NCI-H748 (cell line): ENCODE data around the gene GNE.
"Not testable (repeated sequence)": the region's sequence is repeated elsewhere in the genome, so short reads cannot be mapped to it uniquely, and the experiment has no call there.

Experiments used
- DNase-seq: peaks from one replicate; lab custom pipeline; 2025; ENCODE audit not compliant: unreplicated experiment; lab: John Stamatoyannopoulos, UW

The GNE gene

DNA sequence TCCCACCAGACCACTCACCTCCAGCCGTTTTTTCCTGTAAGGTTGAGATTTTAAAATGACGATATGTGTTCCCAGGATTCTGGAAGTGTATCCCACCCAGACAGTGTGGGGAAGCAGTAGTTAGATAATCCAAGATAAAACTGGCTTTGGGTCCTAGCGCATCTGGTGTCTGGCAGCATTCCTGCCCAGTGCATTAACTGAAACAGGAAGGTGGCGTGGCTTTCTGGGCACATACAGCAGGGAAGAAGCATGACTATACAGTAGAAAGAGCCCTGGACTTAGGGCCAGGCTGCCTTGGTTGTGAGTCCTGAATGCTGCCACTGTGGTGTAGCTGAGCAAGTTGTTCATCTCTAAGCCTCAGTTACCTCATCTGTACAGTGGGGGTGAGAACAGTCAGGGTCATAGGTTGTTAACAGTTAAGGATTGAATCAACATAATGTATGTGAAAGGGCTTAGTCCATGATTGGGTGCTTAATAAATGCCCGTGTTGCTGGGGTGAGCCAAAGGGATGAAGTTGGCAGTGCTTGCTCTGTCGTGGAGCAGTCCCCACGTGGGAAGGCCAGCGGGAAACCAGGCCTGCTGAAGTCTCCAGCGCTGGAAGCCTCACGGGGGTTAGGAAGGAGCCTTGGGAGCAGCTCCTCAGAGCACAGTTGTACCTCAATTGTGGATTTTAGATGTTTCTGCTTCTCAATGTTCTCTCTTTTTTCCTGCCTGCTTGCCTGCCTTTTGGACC is 49.6 kb downstream of the GNE start:
- DNase-seq, result no peak

DNA sequence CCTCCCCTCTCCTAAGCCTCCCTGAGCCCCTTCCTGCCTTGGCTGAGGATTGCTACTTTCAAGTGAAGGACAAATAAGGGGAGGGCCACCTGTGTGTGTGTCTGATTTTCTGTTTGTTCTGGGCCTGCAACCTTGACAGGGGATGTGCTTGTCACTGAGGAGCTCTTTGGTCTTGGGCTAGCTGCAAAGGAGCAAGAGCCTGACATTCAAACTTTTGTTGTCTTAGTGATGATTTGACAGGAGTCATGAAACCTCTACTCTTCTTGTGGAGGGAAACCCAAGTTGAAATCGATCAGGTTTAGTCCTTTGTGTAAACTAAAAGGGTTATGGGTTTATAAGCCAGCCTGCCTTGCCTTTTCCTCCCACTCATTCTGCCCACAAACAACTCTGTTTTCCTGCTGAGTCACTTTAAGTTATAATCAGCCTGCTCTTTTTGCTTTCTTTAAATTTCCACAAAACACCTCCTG is 50.7 kb downstream of the GNE start:
- DNase-seq, result no peak

DNA sequence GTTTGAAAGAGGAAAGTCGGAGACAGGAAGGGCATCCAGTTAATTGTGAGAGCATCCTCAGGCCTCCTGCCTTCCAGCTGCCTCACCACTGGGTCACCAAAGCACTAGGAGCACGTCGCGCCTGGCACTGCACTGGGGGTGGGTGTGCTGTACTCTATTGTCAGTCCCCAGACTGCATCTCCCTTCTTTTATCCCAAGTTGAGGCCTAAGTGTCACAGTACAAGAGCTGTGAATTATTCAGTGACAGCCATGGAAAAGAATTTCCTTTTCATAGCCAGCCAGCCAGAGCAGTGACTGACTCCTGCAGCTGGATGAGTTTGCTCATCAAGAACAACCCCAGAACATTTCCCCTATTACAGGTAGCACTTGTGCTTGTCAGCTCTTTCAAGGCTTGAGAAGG is 51.2 kb downstream of the GNE start:
- no peak for DNase-seq

DNA sequence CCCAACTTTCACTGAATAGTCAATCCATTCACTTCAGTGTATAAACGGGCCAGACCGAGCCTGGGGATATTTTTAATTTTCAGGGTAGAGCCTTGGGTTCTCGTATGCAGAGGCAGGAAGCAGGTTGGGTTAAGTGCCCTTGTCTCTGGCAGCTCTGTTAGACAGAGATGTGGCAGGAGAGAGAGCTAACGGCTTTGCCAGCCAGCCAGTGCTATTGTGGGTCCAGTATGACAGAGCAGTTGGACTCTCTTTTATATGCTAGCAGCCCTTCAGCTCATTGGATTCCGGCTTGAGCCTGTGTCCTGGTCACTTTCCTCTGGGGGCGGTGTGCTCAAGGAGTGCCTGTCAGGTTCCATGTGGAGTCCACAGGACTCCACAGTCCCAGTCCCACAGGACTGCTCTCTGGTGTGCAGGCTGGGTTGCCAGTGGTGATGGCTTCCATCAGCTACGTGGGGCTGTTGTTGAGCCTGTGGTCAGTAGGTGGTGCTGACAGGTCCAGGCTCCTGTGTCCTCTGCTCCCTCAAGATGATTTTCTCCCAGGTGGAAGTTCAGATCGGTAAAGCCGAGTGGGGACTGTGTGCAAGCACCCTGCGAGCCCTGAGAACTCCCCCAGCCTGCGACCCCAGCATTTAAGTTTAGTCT is 53.2 kb downstream of the GNE start:
- no peak for DNase-seq

DNA sequence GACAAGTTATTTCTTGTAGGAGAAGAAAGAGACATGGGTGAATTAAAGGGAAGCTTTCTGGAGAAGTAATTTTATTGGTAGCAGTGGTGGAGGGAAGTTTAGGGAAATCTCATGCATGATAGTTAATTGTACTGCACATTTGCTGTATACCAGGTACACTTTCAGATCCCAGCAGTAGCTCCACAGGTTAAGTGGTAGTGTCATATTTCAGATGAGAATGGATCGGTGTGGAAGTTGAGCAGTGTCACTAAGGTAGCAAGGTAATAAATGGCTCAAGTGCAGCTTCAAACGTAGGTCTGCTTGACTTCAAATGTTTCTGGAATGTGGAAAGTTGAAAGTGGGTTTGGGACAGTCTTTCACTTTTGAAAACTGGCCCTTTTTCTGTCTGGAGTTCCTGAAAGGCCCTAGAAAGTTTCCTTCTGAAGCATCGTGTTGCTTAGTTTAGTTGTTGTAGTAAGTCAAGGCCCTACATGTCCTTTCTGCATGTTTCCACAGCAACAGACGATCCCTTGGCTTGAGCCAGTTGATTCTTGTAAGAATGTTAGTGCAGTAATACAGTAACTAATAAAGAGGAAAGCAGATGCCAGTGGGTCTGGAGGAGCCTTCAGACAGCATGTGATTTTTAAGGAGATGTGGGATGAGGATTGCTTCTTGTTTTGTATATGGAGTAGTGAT is 63.8 kb downstream of the GNE start:
- DNase-seq, result peak; percentile 11

DNA sequence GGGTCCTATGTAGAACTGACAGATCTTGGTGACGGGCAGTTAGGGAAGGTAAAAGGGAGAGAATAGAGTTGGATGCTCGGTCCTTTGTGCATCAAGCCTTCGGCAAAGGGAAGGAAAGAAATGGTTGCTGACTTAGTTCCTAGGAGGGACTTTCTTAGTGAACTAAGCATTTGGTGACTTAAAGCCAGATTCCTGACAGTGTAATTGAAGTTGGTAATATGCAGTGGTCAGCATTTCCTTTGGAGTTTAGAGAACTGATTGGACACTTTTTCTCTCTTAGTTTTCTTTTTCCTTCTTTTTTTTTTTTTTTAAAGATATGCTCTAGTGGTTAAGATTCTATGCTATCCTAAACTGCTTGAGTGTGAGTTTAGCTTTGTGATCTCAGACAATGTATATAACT is 65.2 kb downstream of the GNE start:
- no peak for DNase-seq

DNA sequence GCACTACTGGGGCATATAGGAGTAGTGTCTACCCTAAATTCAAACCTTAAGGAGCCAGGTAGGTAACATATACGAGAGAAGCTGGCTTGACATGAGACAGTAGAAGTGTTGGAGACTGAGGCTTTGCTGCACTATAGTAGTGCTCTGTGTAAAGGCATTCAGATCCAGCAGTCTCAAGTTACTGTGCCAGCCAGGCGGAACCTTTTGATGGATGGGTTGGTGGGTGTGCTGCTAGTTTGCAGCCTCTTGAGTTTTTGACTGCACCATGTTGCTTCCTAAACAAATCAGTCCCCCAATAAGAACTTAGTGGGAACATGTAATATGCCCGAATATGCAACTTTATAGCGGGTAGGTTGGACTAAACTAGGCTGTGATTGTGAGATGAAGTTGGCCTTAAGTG is 66.1 kb downstream of the GNE start:
- no peak for DNase-seq

DNA sequence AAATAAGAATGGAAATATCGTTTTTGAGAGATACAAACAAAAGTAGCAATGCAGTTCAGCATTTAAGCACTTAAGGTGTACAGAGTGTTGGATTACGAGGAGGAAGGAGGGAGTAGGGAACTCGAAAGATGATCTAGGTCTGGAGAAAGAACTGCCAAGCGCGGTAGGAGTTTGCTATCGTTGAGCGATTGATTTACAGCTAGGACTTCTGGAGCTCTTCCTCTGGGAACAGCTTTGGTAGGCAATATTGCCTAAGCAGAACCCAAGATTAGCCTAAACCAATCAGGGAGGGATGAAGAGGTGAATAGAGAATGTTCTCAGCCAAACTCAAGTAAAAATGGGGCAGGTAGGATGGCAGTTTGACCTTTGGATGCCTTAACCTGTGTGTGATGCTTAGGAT is 66.6 kb downstream of the GNE start:
- DNase-seq, result no peak

DNA sequence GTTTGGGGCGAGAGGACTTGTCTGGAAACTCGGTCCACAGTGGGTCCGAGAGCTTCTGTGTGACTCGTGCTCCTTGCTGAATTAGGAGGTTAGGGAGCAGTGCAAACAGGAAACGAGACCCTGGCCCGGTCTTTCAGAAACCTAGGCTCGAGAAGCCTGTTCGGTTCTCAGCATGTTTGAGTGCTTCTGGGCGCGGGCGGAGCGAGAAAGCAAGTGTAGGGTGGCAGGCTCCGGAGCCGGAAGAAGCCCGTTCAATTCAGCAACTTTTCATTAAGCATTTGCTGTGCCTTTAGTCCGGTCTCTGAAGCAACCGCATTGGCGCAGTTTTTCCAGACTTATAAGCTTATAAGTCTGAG is 67.0 kb downstream of the GNE start:
- peak; percentile 53 for DNase-seq

DNA sequence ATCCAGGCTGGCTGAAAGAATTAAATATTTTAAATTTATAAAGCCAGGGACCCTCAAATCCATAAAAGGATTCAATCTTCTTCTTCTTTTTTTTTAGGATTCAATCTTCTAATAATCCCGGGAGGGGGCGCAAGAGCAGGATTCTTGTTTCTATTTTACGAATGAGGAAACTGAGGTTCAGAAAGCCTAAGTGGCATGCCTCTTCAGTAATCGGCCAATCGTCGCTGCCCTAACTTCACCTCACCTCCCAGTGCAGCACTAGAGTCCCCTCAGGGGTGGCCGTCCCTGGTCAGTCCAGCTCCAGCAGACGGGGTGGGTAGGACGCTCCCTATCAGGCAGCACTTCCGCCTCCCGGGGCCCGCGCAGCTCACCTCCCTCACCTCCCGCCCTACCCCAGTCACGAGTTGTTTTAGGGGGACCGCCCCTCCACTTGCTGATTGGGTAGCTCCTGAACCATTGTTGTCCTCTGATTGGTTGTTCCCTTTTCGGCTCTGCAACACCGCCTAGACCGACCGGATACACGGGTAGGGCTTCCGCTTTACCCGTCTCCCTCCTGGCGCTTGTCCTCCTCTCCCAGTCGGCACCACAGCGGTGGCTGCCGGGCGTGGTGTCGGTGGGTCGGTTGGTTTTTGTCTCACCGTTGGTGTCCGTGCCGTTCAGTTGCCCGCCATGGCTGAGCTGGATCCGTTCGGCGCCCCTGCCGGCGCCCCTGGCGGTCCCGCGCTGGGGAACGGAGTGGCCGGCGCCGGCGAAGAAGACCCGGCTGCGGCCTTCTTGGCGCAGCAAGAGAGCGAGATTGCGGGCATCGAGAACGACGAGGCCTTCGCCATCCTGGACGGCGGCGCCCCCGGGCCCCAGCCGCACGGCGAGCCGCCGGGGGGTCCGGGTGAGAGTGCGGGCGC is 67.6 kb downstream of the GNE start, which contains the start of gene CLTA:
Gene CLTA (plus strand): TSS at position 534 of the 902 bp plus-strand sequence. CDS start 136 bp downstream, at position 670.
- DNase-seq, result peak; percentile 99

DNA sequence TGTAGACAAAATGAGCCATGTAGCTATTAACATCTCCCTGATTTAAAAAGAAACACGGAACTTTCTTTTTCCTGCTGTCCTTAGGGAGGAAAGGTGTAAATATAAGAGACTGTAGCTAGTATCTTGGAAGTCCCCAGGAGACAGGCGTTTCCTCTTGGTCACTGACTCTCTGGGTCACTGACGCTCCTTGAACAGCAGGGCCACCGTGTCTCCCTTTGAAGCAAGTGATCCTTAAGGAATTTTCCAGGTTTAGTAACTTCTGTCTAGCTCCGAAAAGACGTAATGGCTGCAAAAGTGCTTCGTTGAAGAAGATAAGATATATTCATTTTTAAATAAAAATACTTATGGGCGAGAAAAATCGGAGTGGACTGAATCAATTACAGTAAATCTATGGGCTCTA is 68.3 kb downstream of the GNE start:
- DNase-seq, result no peak

DNA sequence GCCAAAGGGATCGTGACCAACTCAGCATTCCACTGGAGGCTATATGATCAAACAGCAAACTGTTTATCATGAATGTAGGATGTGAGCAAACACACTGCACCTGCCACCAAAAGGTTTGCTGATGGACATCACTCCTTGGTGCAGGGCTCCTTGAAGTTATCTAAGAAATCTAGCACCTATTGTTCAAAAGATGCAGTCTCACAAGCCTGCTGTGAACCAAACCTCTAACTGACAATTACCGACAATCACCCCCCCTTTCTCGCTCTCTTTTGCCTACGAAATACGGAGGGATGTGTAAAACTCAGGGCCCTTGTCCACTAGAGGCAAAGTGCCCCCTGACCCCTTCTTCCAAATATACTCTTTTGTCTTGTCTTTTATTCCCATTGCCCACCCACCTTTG is 70.0 kb downstream of the GNE start:
- no peak for DNase-seq

DNA sequence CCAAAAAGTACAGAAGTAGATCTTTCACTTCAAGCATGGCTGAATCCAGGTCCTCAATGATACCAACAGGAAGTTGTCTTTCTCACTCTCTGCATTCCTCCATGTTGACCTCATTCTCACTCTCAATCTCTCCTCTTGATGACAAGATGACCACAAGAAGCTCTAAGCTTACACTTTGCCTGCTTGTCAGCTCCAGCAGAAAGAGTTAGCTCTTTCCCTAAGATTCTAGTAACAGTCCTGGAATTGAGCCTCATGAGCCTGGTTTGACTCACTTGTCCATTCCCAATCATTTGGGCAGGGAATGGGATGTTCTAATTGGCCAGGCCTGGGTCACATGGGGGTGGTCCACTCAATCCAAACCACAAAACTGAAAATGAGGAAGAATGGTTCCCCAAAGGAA is 70.8 kb downstream of the GNE start:
- no peak for DNase-seq

DNA sequence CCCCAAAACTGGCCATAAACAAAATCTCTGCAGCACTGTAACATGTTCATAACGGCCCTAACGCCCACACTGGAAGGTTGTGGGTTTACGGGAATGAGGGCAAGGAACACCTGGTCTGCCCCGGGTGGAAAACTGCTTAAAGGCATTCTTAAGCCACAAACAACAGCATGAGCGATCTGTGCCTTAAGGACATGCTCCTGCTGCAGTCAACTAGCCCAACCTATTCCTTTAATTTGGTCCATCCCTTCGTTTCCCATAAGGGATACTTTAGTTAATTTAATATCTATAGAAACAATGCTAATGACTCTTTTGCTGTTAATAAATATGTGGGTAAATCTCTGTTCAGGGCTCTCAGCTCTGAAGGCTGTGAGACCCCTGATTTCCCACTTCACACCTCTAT is 78.0 kb downstream of the GNE start:
- DNase-seq, result not testable (repeated sequence)

DNA sequence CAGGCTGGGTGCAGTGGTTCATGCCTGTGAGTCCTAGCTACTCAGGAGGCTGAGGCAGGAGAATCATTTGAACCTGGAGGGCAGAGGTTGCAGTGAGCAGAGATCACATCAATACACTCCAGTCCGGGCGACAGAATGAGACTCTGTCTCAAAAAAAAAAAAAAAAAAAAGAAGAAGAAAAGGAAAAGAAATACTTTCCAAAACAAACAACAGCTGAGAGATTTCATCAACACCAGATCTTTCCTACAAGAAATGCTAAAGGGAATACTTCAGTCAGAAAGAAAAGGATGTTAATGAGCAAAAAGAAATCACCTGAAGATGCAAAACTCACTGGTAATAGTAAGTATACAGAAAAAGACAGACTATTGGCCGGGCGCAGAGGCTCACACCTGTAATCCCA is 80.7 kb downstream of the GNE start:
- DNase-seq, result no peak

DNA sequence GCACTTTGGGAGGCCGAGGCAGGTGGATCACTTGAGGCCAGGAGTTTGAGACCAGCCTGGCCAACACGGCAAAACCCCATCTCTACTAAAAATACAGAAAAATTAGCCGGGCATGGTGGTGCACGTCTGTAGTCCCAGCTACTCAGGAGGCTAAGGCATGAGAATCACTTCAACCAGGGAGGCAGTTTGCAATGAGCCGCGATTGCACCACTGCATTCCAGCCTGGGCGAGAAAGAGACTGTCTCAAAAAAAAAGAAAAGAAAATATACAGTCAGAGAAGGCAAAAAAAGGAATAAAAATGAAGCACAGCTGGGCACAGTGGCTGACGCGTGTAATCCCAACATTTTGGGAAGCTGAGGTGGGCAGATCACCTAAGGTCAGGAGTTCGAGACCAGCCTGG is 81.8 kb downstream of the GNE start:
- not testable (repeated sequence) for DNase-seq

DNA sequence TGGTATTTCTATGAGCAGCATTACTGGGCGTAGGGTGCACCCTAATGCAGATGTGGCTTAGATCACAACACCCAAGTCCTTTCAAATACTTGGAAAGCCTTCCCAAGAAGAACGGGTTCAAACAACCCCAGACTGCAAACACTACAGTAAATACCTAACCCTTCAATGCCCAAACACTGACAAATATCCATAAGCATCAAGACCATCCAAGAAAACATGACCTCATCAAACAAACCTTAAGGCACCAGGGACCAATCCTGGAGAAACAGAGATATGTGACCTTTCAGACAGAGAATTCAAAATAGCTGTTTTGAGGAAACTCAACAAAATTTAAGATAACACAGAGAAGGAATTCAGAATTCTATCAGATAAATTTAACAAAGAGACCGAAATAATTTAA is 83.0 kb downstream of the GNE start:
- not testable (repeated sequence) for DNase-seq

DNA sequence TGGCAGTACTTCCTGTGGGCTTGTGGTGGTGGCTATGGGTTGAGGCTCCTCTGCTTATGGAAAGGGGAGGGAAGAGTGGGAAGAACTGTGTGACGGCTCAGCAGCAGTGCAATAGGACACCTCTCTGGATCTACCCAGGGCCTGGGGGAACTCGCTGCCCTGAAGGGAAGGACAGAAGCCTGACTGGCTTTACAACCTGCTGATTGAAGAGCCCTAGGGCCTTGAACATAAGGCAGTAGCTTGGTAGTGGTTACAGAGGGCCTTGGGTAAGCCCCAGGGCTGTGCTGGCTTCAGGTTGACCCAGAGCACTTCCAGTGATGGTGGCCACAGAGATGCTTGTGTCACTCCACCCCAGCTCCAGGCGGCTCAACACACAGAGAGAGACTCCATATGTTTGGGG is 83.5 kb downstream of the GNE start:
- no peak for DNase-seq

DNA sequence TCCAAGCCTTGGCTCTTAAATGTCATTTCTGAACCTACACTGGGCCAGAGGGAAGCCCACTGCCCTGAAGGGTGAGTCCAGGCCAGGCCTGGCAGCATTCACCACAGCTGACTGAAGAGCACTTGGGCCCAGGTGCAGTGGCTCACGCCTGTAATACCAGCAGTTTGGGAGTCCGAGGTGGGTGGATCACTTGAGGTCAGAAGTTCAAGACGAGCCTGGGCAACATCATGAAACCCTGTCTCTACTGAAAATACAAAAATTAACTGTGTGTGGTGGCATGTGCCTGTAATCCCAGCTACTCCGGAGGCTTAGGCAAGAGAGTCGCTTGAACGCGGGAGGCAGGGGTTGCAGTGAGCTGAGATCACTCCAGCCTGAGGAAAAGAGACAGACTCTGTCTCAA is 84.0 kb downstream of the GNE start:
- no peak for DNase-seq

DNA sequence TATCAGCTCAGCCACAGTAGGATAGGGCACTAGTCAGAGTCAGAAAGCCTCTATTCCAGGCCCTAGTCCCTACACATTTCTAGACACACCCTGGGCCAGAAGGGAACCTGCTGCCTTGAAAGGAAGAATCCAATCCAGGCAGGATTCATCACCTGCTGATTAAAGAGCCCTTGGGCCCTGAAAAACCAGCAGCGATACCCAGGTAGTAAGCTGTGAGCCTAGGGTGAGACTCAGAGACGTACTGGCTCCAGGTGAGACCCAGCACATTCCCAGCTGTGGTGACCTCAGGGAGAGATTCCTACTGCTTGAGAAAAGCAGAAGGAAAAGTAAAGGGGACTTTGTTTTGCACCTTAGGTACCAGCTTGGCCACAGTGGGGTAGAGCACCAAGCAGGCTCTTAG is 84.4 kb downstream of the GNE start:
- DNase-seq, result no peak

DNA sequence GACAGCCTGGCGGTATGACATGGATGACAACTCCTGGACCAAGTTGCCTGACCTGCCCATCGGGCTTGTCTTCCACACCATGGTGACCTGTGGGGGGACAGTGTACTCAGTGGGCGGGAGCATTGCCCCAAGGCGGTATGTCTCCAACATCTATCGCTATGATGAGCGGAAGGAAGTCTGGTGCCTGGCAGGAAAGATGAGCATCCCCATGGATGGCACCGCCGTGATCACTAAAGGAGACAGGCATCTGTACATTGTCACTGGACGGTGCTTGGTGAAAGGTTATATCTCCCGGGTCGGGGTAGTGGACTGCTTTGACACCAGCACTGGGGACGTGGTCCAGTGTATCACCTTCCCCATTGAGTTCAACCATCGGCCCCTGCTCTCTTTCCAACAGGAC is 87.7 kb downstream of the GNE start:
- no peak for DNase-seq
